Activated T-cell treated with anti-CD3 and anti-CD28 coated beads for 48 hours (primary cell): ENCODE data around the gene NDUFA8.
A peak's percentile ranks its signal among the peaks of the same experiment; 100 is the strongest.

Experiments used
- DNase-seq: peaks from one replicate; pipeline ENCODE4 v3.0.0-alpha.2; 2020; ENCODE audit warnings: low read depth

NDUFA8 gene

GRCh38 chr9:122159026-122159924 is at the start of gene NDUFA8, which contains the start of gene MORN5:
Gene NDUFA8 (minus strand): TSS chr9:122159779. CDS start chr9:122159677, 102 bp downstream.
Gene MORN5 (plus strand): TSS chr9:122159908. CDS start chr9:122159973, 65 bp downstream.
- DNase-seq, result peak; percentile 94

GRCh38 chr9:122207096-122207495 is 47.5 kb upstream of the NDUFA8 start:
- no peak for DNase-seq

GRCh38 chr9:122206118-122207046 is 46.8 kb upstream of the NDUFA8 start:
- no peak for DNase-seq

- no peak for DNase-seq
These were observed 45.6 kb upstream of the NDUFA8 start for GRCh38 chr9:122205176-122205575.

GRCh38 chr9:122204491-122204890 is 44.9 kb upstream of the NDUFA8 start:
- DNase-seq, result no peak

GRCh38 chr9:122204055-122204454 is 44.5 kb upstream of the NDUFA8 start:
- DNase-seq, result no peak

- no peak for DNase-seq
These were observed 42.5 kb upstream of the NDUFA8 start for GRCh38 chr9:122202111-122202510.

GRCh38 chr9:122201641-122202040 is 42.1 kb upstream of the NDUFA8 start:
- no peak for DNase-seq

GRCh38 chr9:122200960-122201595 is 41.5 kb upstream of the NDUFA8 start:
- DNase-seq, result no peak

GRCh38 chr9:122197882-122198281 is 38.3 kb upstream of the NDUFA8 start:
- DNase-seq, result no peak

- DNase-seq, result no peak
These were observed 37.8 kb upstream of the NDUFA8 start for GRCh38 chr9:122197426-122197825.

- DNase-seq, result no peak
These were observed 36.3 kb upstream of the NDUFA8 start for GRCh38 chr9:122195875-122196274.

GRCh38 chr9:122193651-122194050 is 34.1 kb upstream of the NDUFA8 start:
- DNase-seq, result no peak

GRCh38 chr9:122192914-122193525 is 33.4 kb upstream of the NDUFA8 start:
- DNase-seq, result no peak

- no peak for DNase-seq
These were observed 32.8 kb upstream of the NDUFA8 start for GRCh38 chr9:122192261-122192875.

GRCh38 chr9:122191584-122191983 is 32.0 kb upstream of the NDUFA8 start:
- no peak for DNase-seq

GRCh38 chr9:122190597-122191381 is 31.2 kb upstream of the NDUFA8 start:
- DNase-seq, result peak; percentile 4

GRCh38 chr9:122188369-122188768 is 28.8 kb upstream of the NDUFA8 start:
- DNase-seq, result no peak

- DNase-seq, result no peak
These were observed 27.3 kb upstream of the NDUFA8 start for GRCh38 chr9:122186777-122187470.

GRCh38 chr9:122186301-122186700 is 26.7 kb upstream of the NDUFA8 start:
- DNase-seq, result no peak
